ENCODE data around the gene RAB33B.
"Not testable (repeated sequence)": the region's sequence is repeated elsewhere in the genome, so short reads cannot be mapped to it uniquely, and the experiment has no call there.

Gene RAB33B

DNA sequence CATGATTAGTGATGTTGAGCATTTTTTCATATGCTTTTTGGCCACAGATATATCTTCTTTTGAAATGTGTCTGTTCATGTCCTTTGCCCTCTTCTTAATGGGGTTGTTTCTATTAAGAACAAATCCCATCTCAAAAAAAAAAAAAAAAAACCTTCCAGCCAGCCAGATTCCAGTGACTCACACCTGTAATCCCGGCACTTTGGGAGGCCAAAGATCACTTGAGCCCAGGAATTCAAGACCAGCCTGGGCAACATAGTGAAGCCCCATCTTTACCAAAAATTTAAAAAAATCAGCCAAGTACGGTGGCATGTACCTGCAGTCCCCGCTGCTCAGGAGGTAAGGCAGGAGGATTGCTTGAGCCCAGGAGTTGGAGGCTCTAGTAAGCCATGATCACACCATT lies 5.1 kb downstream of the RAB33B start:
- Histone ChIP-seq H3K4me2 (no peak overlapping the region), H3K4me1 (peaks cover 26% of the 10 kb centered on the region), H3K36me3 (peaks cover 7% of the 10 kb centered on the region; the same call in 1 of the 2 replicates), H3K9me3 (no peaks in the 10 kb centered on the region), H3K9ac (no peak overlapping the region), H3K27me3 (no peaks in the 10 kb centered on the region), H3K27ac (no peak overlapping the region), H3K4me3 (no peak overlapping the region), H4K20me1 (peaks cover 30% of the 10 kb centered on the region)
- no peak for TF ChIP-seq Cebpa-rat (IDR thresholded peaks at IDR 0.05)

DNA sequence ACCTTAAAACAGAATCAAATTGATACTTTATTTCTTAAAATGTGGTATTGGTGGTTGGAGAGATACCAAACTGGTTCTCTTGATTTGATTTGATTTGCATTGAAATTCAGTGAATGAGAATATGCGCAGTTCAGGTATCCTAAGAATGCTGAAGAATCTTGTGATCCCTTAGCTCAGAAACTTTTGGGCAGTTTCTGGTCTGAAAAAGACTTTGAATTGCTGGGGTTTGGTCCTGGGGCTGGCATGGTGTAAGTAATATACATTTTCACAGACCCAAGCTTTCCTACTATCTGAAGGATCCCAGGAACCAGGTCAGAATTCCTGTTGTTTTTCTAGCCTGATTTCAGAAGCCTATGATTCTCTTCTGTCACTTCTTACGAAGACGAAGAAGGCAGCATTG lies 6.6 kb downstream of the RAB33B start:
- no peaks in the 10 kb centered on the region for H3K9me3 ChIP-seq
- no peak overlapping the region for H3K27ac ChIP-seq
- peaks cover 18% of the 10 kb centered on the region; the same call in 1 of the 2 replicates for H4K20me1 ChIP-seq
- H3K36me3 ChIP-seq = peaks cover 7% of the 10 kb centered on the region; the same call in 1 of the 2 replicates
- H3K4me2 ChIP-seq = no peak overlapping the region
- H3K4me1 ChIP-seq = peaks cover 16% of the 10 kb centered on the region
- no peak overlapping the region for H3K9ac ChIP-seq
- no peak overlapping the region for H3K4me3 ChIP-seq
- no peak for TF ChIP-seq Cebpa-rat (IDR thresholded peaks at IDR 0.05)
- H3K27me3 ChIP-seq = no peaks in the 10 kb centered on the region

DNA sequence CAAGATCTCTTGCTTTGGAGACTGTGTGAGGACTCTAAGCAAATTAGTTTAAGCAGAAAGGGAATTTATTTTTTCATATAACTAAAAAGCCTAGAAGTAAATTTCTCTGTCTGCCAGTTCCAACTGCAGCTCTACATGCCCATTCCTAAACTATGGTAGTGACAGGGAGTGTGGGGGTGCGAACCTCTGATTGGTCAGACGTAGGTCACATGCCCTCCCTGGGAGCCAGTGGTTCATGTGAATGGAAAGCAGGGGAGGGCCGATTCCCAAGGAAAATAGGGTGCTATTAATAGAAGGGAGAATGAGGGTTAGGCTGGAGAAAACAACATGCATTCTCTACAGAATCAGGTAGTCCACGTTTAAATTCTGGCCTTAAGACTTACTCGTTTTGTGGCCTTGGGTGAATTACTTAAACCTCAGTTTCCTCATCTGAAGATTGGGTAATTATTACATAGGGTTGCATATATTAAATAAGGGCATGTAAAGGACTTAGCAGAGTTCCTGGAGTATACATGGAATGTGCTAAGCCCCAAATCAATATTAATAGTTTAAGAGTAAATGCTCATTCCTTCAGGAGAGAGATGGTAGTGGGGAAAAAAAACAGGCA lies 7.2 kb downstream of the RAB33B start:
- no peaks in the 10 kb centered on the region for H3K9me3 ChIP-seq
- H3K9ac ChIP-seq = no peak overlapping the region
- peaks cover 7% of the 10 kb centered on the region; the same call in 1 of the 2 replicates for H3K36me3 ChIP-seq
- no peak for TF ChIP-seq Cebpa-rat (IDR thresholded peaks at IDR 0.05)
- no peak overlapping the region for H3K4me3 ChIP-seq
- H3K4me2 ChIP-seq = no peak overlapping the region
- H3K27me3 ChIP-seq = no peaks in the 10 kb centered on the region
- no peak overlapping the region for H3K27ac ChIP-seq
- peaks cover 18% of the 10 kb centered on the region; the same call in 1 of the 2 replicates for H4K20me1 ChIP-seq
- peaks cover 10% of the 10 kb centered on the region for H3K4me1 ChIP-seq

DNA sequence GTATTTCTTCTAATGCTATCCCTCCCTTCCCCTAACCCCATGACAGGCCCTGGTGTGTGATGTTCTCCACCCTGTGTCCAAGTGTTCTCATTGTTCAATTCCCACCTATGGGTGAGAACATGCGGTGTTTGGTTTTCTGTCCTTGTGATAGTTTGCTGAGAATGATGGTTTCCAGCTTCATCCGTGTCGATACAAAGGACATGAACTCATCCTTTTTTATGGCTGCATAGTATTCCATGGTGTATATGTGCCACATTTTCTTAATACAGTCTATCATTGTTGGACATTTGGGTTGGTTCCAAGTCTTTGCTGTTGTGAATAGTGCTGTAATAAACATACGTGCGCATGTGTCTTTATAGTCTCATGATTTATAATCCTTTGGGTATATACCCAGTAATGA lies 10.6 kb downstream of the RAB33B start:
- not testable (repeated sequence) for H3K4me1 ChIP-seq, H3K27me3 ChIP-seq, H3K4me2 ChIP-seq, H3K9ac ChIP-seq, H3K4me3 ChIP-seq, H3K27ac ChIP-seq
- H3K9me3 ChIP-seq = peaks cover 20% of the 10 kb centered on the region
- peaks cover 10% of the 10 kb centered on the region; the same call in 1 of the 2 replicates for H4K20me1 ChIP-seq
- peaks cover 16% of the 10 kb centered on the region for H3K36me3 ChIP-seq

DNA sequence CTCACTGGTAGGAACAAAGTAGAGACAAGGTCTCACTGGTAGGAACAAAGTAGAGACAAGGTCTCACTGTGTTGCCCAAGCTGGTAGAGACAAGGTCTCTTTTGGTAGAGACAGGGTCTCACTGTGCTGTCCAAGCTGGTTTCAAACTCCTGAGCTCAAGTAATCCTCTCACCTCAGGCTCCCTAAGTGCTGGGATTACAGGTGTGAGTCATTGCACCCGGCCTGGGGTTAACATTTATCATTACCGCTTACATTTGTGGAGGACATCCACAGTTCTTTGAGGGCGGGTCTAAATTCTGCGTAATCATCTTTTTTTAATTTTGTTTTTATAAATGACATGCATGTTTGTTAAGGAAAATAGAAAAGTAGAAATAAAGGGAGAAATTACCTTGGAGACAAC lies 12.0 kb downstream of the RAB33B start:
- Histone ChIP-seq H4K20me1 (peaks cover 12% of the 10 kb centered on the region; the same call in 1 of the 2 replicates), H3K4me2 (no peak overlapping the region), H3K27ac (no peak overlapping the region), H3K4me1 (no peaks in the 10 kb centered on the region), H3K27me3 (no peaks in the 10 kb centered on the region), H3K36me3 (peaks cover 30% of the 10 kb centered on the region), H3K4me3 (no peak overlapping the region), H3K9me3 (peaks cover 35% of the 10 kb centered on the region), H3K9ac (no peak overlapping the region)
- TF ChIP-seq Cebpa-rat (IDR thresholded peaks at IDR 0.05) = no peak

DNA sequence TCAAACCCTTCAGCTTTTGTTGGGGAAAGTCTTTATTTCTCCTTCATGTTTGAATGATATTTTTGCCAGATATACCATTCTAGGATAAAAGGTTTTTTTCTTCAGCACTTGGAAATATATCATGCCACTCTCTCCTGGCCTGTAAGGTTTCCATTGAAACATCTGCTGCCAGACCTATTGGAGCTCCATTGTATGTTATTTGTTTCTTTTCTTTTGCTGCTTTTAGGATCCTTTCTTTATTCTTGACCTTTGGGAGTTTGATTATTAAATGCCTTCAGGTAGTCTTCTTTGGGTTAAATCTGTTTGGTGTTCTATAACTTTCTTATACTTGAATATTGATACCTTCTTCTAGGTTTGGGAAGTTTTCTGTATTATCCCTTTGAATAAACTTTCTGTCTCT lies 14.8 kb downstream of the RAB33B start:
- H3K9ac ChIP-seq, H3K27ac ChIP-seq, H3K4me2 ChIP-seq, H3K4me3 ChIP-seq, H4K20me1 ChIP-seq, H3K4me1 ChIP-seq, H3K27me3 ChIP-seq: not testable (repeated sequence)
- Histone ChIP-seq H3K36me3 (peaks cover 39% of the 10 kb centered on the region), H3K9me3 (peaks cover 51% of the 10 kb centered on the region)

DNA sequence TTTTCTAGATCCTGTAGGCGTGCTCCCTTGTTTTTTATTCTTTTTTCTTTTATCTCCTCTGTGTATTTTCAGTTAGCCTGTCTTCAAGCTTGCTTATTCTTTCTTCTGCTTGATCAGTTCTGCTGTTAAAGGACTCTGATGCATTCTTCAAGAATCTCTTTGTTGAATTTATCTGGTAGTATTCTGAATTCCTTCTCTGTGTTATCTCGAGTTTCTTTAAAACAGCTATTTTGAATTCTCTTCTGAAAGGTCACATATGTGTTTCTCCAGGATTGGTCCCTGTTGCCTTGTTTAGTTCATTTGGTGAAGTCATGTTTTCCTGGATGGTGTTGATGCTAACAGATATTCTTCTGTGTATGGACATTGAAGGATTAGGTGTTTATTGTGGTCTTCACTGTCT lies 15.3 kb downstream of the RAB33B start:
- Histone ChIP-seq H3K4me3 (no peak overlapping the region), H3K4me1 (no peaks in the 10 kb centered on the region), H3K4me2 (no peak overlapping the region), H3K9ac (no peak overlapping the region), H4K20me1 (0 out of 2 replicates have a peak, but pooled peaks cover 7% of the 10 kb centered on the region), H3K9me3 (peaks cover 51% of the 10 kb centered on the region), H3K27me3 (no peaks in the 10 kb centered on the region), H3K27ac (no peak overlapping the region), H3K36me3 (peaks cover 43% of the 10 kb centered on the region)
- no peak for TF ChIP-seq Cebpa-rat (IDR thresholded peaks at IDR 0.05)

DNA sequence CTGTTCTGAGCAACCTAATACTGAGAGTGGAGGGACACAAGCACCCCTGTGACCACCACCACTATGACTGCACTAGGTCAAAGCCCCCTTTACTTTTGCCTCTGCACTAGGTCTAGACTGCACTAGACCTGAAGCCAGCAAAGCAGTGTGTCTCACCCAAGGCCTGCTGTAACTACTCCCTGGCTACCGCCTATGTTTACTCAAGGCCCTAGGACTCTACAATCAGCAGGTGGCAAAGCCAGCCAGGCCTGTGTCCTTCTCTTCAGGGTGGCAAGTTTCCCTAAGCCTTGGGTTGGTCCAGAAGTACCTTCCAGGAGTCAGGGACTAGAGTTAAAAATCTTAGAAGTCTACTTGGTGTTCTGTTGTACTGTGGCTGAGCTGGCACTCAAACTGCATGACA lies 15.9 kb downstream of the RAB33B start:
- Histone ChIP-seq H3K27ac (no peak overlapping the region), H3K4me2 (no peak overlapping the region), H3K4me3 (no peak overlapping the region), H3K9me3 (peaks cover 51% of the 10 kb centered on the region), H4K20me1 (0 out of 2 replicates have a peak, but pooled peaks cover 7% of the 10 kb centered on the region), H3K36me3 (peaks cover 44% of the 10 kb centered on the region), H3K9ac (no peak overlapping the region), H3K27me3 (no peaks in the 10 kb centered on the region), H3K4me1 (no peaks in the 10 kb centered on the region)
- TF ChIP-seq Cebpa-rat (IDR thresholded peaks at IDR 0.05) = no peak

DNA sequence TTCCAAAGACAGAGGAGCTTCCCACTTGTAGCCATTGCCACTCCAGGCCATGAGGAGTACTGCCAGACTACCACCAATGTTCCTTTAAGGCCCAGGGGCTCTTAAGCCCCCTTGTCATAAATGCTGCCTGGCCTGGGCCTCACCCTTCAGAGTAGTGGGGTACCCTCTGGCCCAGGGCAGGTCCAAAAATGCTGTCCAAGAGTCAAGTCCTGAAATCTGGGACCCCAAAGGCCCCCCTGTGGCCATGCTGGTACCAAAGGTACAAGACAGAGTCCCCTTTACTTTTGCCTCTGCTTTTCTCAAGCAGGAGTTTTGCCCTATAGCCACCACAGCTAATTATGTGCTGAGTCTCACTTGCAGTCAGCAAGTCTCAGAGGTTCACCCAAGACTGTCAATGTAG lies 16.4 kb downstream of the RAB33B start:
- H3K9ac ChIP-seq = no peak overlapping the region
- H3K36me3 ChIP-seq = peaks cover 44% of the 10 kb centered on the region
- H3K9me3 ChIP-seq = peaks cover 51% of the 10 kb centered on the region
- no peak overlapping the region for H3K27ac ChIP-seq
- H3K4me1 ChIP-seq = no peaks in the 10 kb centered on the region
- no peak for TF ChIP-seq Cebpa-rat (IDR thresholded peaks at IDR 0.05)
- no peak overlapping the region for H3K4me3 ChIP-seq
- H3K27me3 ChIP-seq = no peaks in the 10 kb centered on the region
- 0 out of 2 replicates have a peak, but pooled peaks cover 7% of the 10 kb centered on the region for H4K20me1 ChIP-seq
- no peak overlapping the region for H3K4me2 ChIP-seq

DNA sequence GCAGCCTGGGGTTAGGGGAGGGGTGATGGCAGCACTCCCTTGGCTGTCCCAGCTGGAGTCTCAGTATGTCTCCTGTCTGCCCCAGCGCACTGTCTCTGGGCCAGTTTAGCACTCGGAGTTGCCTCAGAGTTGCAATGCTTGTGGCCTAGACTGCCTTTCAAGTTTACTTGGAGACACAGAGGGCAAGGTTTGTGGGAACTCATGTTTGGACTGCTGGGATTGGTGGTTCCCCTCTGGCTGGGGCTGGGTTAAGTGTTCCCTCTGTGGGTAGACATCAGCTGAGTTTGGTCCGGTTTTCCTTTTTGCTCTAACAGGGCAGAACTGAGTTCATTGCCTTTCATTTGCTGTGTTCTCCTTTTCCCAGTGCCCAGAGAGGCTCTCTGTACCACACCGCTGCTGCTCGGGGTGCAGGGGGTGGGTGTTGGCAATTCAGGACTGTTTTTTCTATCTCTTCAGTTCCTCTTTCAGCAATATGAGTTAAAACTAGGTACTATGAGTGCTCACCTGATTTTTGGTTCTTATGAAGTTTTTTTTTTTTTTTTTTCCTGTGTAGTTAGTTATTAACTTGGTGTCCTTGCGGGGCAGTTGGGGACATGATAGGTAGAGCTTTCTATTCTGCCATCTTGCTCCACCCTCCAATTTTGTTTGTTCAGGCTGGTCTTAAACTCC lies 17.2 kb downstream of the RAB33B start:
- Histone ChIP-seq H3K4me1 (no peaks in the 10 kb centered on the region), H3K27ac (no peak overlapping the region), H3K36me3 (peaks cover 44% of the 10 kb centered on the region), H3K4me3 (no peak overlapping the region), H3K27me3 (no peaks in the 10 kb centered on the region), H3K9ac (no peak overlapping the region), H3K9me3 (peaks cover 51% of the 10 kb centered on the region), H3K4me2 (no peak overlapping the region), H4K20me1 (0 out of 2 replicates have a peak, but pooled peaks cover 7% of the 10 kb centered on the region)
- no peak for TF ChIP-seq Cebpa-rat (IDR thresholded peaks at IDR 0.05)

All from BLaER1 (cell line).